Panc1 (cell line): ENCODE measurements around the gene GREB1L. TPM values are rescaled to one million over a fixed set of nuclear protein-coding genes. Genes with fewer than 3 reads are reported as not detected.

ENCODE experiments used
- ATAC-seq: fragments of 200-7000 bp; cut with Tn5 transposase; 2 replicates; pipeline ENCODE4 v1.9.1; 2020; ENCODE audit warnings: mild to moderate bottlenecking, moderate library complexity
- BruUV-seq: library from RNA; stranded (reverse); fragments of 400-500 nt; replicated peaks from 2 replicates; lab custom pipeline; 2021; lab: Mats Ljungman, UMichigan
- CTCF ChIA-PET: fragments of 300-600 bp; sonication (Branson Sonifier 250); formaldehyde crosslinking; loops from one replicate; lab custom pipeline; 2022; ENCODE audit warnings: antibody characterized with exemption; lab: Charles Lee
- POLR2A ChIA-PET: fragments of 300-600 bp; sonication (Branson Sonifier 250); formaldehyde crosslinking; loops from one replicate; lab custom pipeline; 2022; ENCODE audit warnings: antibody characterized with exemption; lab: Charles Lee
- DNase-seq: peaks from one replicate; pipeline ENCODE4 v3.0.0-alpha.2; 2010; ENCODE audit warnings: low read depth, low spot score
- H3K27ac ChIP-seq: 2 replicates; pipeline ENCODE4 v1.5.1; 2011; ENCODE audit warnings: mild to moderate bottlenecking, low read length, inconsistent platforms
- H3K27me3 ChIP-seq: fragments of 200-500 bp; sonication (Bioruptor generic); 2 replicates; pipeline ENCODE4 v1.6.0; 2014; ENCODE audit warnings: low read length, inconsistent platforms; ENCODE audit not compliant: control insufficient read depth, insufficient read depth
- H3K36me3 ChIP-seq: fragments of 200-500 bp; sonication (Bioruptor generic); 2 replicates; pipeline ENCODE4 v1.5.1; 2014; ENCODE audit warnings: inconsistent platforms, mild to moderate bottlenecking, low read length, moderate library complexity; ENCODE audit not compliant: control insufficient read depth, insufficient read depth
- H3K4me1 ChIP-seq: 2 replicates; pipeline ENCODE4 v1.5.1; 2011; ENCODE audit warnings: inconsistent platforms, mild to moderate bottlenecking, low read length, moderate library complexity; ENCODE audit not compliant: control insufficient read depth, insufficient read depth
- H3K4me3 ChIP-seq, 2 experiments: 2 replicates each; pipeline ENCODE4 v1.5.1; 2011 to 2012; ENCODE audit warnings: low read depth in 2 of 2, low read length in 2 of 2, mild to moderate bottlenecking in 2 of 2, inconsistent platforms in 1 of 2, moderate library complexity in 1 of 2
- H3K9me3 ChIP-seq: fragments of 200-500 bp; sonication (Bioruptor generic); 2 replicates; pipeline ENCODE4 v1.5.1; 2014; ENCODE audit warnings: low read depth, mild to moderate bottlenecking, inconsistent platforms, low read length, moderate library complexity; ENCODE audit not compliant: control insufficient read depth, insufficient read depth
- POLR2AphosphoS5 ChIP-seq: IDR thresholded peaks from 2 replicates; pipeline ENCODE4 v1.6.1; 2012; ENCODE audit warnings: mild to moderate bottlenecking, low read depth, low read length, moderate library complexity
- SIN3A ChIP-seq: IDR thresholded peaks from 2 replicates; pipeline ENCODE4 v1.6.1; 2012; ENCODE audit warnings: low read depth, mild to moderate bottlenecking, low read length, moderate library complexity, borderline replicate concordance; ENCODE audit not compliant: insufficient read depth
- TCF7L2 ChIP-seq: IDR thresholded peaks from 2 replicates; pipeline ENCODE4 v1.6.1; 2011; ENCODE audit warnings: mild to moderate bottlenecking, low read depth, low read length, inconsistent platforms
- in situ Hi-C: cut with HindIII; loops from 2 replicates; pipeline ENCODE4 v1.10.0; 2016; ENCODE audit warnings: low sequenced_read_pairs, low pct_unique_long_range_greater_than_20kb
- intact Hi-C: fragments of 100-400 bp; cut with micrococcal nuclease; formaldehyde crosslinking; loops from one replicate; pipeline ENCODE4 v1.10.0; 2022; ENCODE audit not compliant: unreplicated experiment
- total RNA-seq: library from RNA; stranded (reverse); gene quantifications from one replicate; pipeline ENCODE4 v1.2.1, GENCODE V29; 2021; ENCODE audit not compliant: unreplicated experiment
- TF ChIP-seq, protein P1 (sequence below), 2 experiments: IDR thresholded peaks; 2 replicates each; pipeline ENCODE4 v1.6.1; 2011 to 2012; ENCODE audit warnings: low read depth in 2 of 2, control low read depth in 1 of 2, low read length in 1 of 2, mild to moderate bottlenecking in 1 of 2, moderate library complexity in 1 of 2; ENCODE audit not compliant: insufficient read depth in 1 of 2
- TF ChIP-seq, protein P2 (sequence below): fragments of 450-650 bp; IDR thresholded peaks from 2 replicates; pipeline ENCODE4 v1.5.1; 2017; ENCODE audit warnings: mild to moderate bottlenecking

The GREB1L gene
- total RNA-seq, 1 experiment from 2014 or later: 11.0 TPM

DNA sequence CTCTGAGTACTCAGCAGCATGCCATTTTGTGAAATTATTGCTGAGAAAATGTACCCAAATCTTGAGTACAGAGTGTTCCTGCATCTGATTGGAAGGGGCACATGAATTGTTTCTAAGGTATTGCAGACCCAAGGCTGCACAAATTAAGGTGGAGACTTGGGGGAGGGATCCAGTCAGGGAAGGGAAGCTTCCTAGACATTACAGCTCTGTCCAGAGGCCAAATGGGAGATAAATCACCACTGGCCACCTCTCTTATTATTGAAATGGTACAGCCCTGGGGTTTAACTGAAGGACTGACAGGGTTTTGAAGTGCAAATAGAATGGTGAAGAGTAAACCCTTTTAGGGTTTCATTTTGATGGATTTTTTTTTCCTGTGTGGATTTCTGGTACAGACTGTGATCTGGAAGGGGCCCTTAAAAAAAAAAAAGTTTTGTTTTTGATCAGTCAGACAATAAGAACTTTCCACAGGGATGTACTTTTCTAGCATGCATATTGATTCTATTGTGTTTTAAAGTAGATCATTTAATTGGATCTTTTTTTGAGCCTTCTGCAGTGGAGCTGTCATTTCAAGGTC lies 119.4 kb downstream of the GREB1L start:
- no peak; the same call in 1 of the 2 replicates for ATAC-seq
- ChIA-PET POLR2A (no interaction called here), CTCF (interaction anchor here (0.5 kb wide), 1 partner anchor 77 kb away, joined by 8 read pairs; no protein-coding TSS in a partner anchor)
- intact Hi-C loops: no loop called here
- no peaks in the 10 kb centered on the region for H3K36me3 ChIP-seq
- no peaks in the 10 kb centered on the region for H3K27me3 ChIP-seq
- in situ Hi-C loops: no loop called here
- H3K9me3 ChIP-seq: no peaks in the 10 kb centered on the region
- BruUV-seq: no TSS peak
- TF ChIP-seq, protein P1, sequence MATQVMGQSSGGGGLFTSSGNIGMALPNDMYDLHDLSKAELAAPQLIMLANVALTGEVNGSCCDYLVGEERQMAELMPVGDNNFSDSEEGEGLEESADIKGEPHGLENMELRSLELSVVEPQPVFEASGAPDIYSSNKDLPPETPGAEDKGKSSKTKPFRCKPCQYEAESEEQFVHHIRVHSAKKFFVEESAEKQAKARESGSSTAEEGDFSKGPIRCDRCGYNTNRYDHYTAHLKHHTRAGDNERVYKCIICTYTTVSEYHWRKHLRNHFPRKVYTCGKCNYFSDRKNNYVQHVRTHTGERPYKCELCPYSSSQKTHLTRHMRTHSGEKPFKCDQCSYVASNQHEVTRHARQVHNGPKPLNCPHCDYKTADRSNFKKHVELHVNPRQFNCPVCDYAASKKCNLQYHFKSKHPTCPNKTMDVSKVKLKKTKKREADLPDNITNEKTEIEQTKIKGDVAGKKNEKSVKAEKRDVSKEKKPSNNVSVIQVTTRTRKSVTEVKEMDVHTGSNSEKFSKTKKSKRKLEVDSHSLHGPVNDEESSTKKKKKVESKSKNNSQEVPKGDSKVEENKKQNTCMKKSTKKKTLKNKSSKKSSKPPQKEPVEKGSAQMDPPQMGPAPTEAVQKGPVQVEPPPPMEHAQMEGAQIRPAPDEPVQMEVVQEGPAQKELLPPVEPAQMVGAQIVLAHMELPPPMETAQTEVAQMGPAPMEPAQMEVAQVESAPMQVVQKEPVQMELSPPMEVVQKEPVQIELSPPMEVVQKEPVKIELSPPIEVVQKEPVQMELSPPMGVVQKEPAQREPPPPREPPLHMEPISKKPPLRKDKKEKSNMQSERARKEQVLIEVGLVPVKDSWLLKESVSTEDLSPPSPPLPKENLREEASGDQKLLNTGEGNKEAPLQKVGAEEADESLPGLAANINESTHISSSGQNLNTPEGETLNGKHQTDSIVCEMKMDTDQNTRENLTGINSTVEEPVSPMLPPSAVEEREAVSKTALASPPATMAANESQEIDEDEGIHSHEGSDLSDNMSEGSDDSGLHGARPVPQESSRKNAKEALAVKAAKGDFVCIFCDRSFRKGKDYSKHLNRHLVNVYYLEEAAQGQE (IDR thresholded peaks at IDR 0.05; ENCODE audit: insufficient read depth in 1 of 2, low read depth in 2 of 2, low read length in 1 of 2): no peak
- TF ChIP-seq, protein P2, sequence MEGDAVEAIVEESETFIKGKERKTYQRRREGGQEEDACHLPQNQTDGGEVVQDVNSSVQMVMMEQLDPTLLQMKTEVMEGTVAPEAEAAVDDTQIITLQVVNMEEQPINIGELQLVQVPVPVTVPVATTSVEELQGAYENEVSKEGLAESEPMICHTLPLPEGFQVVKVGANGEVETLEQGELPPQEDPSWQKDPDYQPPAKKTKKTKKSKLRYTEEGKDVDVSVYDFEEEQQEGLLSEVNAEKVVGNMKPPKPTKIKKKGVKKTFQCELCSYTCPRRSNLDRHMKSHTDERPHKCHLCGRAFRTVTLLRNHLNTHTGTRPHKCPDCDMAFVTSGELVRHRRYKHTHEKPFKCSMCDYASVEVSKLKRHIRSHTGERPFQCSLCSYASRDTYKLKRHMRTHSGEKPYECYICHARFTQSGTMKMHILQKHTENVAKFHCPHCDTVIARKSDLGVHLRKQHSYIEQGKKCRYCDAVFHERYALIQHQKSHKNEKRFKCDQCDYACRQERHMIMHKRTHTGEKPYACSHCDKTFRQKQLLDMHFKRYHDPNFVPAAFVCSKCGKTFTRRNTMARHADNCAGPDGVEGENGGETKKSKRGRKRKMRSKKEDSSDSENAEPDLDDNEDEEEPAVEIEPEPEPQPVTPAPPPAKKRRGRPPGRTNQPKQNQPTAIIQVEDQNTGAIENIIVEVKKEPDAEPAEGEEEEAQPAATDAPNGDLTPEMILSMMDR: no peak
- TF ChIP-seq POLR2AphosphoS5: no peak
- no peak for TF ChIP-seq TCF7L2
- TF ChIP-seq SIN3A: no peak
- peaks cover 10% of the 10 kb centered on the region; the same call in 1 of the 2 replicates for H3K4me1 ChIP-seq
- no peak overlapping the region for H3K4me3 ChIP-seq
- DNase-seq: no peak
- no peak overlapping the region for H3K27ac ChIP-seq

DNA sequence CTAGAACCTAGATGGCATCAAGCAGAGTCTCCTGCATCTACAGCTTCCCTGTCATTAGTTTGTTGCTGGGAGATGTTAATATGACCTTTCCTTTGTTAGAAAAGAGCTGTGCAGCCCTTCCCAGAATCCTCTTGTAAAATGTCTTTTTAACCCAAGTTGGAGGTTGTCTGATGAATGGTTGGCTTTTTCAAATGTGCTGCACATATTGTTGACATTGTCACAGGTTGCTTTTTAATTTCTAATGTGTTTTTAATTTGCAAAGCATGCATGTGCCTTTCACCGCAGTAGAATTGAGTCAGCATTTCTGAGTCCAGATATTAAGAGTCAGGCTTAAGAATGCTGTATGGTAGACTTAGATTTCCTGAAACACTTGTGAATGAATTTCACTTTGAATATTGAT lies 120.8 kb downstream of the GREB1L start:
- no peak overlapping the region for H3K4me3 ChIP-seq
- CTCF ChIA-PET: no interaction called here
- peaks cover 10% of the 10 kb centered on the region; the same call in 1 of the 2 replicates for H3K4me1 ChIP-seq
- DNase-seq (no peak), ATAC-seq (no peak)
- H3K9me3 ChIP-seq: no peaks in the 10 kb centered on the region
- TF ChIP-seq, protein P1 (IDR thresholded peaks at IDR 0.05; ENCODE audit: insufficient read depth in 1 of 2, low read depth in 2 of 2, low read length in 1 of 2): no peak
- TF ChIP-seq, protein P2: no peak
- no peak for TF ChIP-seq POLR2AphosphoS5
- no peak for TF ChIP-seq TCF7L2
- no peak for TF ChIP-seq SIN3A
- H3K27me3 ChIP-seq: no peaks in the 10 kb centered on the region
- H3K36me3 ChIP-seq: no peaks in the 10 kb centered on the region
- H3K27ac ChIP-seq: no peak overlapping the region
- POLR2A ChIA-PET: no interaction called here
- BruUV-seq: no TSS peak
- in situ Hi-C loops: no loop called here
- intact Hi-C loops: no loop called here
